SK-N-SH treated with all-trans-retinoic acid at 6 μM for 48 hours (cell line): ENCODE measurements around the gene RNF111.

Experiments used
- ATAC-seq: fragments of 200-7000 bp; cut with Tn5 transposase; 3 replicates; pipeline ENCODE4 v1.9.1; 2020; ENCODE audit warnings: mild to moderate bottlenecking, moderate library complexity
- ARNTL ChIP-seq: fragments of 450-650 bp; formaldehyde crosslinking; IDR thresholded peaks from 2 replicates; pipeline ENCODE4 v1.5.0; 2020; ENCODE audit warnings: low read depth, mild to moderate bottlenecking, moderate library complexity, borderline replicate concordance
- BACH2 ChIP-seq: fragments of 250-450 bp; sonication (Bioruptor Pico); IDR thresholded peaks from 2 replicates; pipeline ENCODE4 v1.9.0; 2021; ENCODE audit warnings: mild to moderate bottlenecking, borderline replicate concordance
- CSDC2 ChIP-seq: fragments of 250-450 bp; sonication (Bioruptor Pico); IDR thresholded peaks from 2 replicates; pipeline ENCODE4 v1.5.0; 2020; ENCODE audit warnings: mild to moderate bottlenecking, moderate library complexity
- ESRRG ChIP-seq: fragments of 250-450 bp; sonication (Bioruptor Pico); IDR thresholded peaks from 2 replicates; pipeline ENCODE4 v1.6.1; 2021; ENCODE audit warnings: mild to moderate bottlenecking
- GLIS3 ChIP-seq: fragments of 250-450 bp; sonication (Bioruptor Pico); IDR thresholded peaks from 2 replicates; pipeline ENCODE4 v1.5.0; 2020; ENCODE audit warnings: mild to moderate bottlenecking, moderate library complexity
- OSR1 ChIP-seq: fragments of 250-450 bp; sonication (Bioruptor Pico); IDR thresholded peaks from 2 replicates; pipeline ENCODE4 v1.8.0; 2022; ENCODE audit warnings: moderate library complexity, mild to moderate bottlenecking, inconsistent platforms
- SNAI2 ChIP-seq: fragments of 250-450 bp; sonication (Bioruptor Pico); IDR thresholded peaks from 2 replicates; pipeline ENCODE4 v1.5.0; 2020; ENCODE audit warnings: mild to moderate bottlenecking, moderate library complexity
- ZC3H10 ChIP-seq: fragments of 250-450 bp; sonication (Bioruptor Pico); IDR thresholded peaks from 2 replicates; pipeline ENCODE4 v1.5.1; 2021; ENCODE audit warnings: mild to moderate bottlenecking, moderate library complexity
- ZFP3 ChIP-seq: fragments of 250-450 bp; sonication (Bioruptor Pico); IDR thresholded peaks from 2 replicates; pipeline ENCODE4 v1.5.0; 2020; ENCODE audit warnings: mild to moderate bottlenecking, moderate library complexity
- ZNF8 ChIP-seq: fragments of 450-650 bp; formaldehyde crosslinking; IDR thresholded peaks from 2 replicates; pipeline ENCODE4 v1.5.0; 2020; ENCODE audit warnings: mild to moderate bottlenecking, moderate library complexity
- TF ChIP-seq, protein P1 (sequence below): fragments of 250-450 bp; sonication (Bioruptor Pico); IDR thresholded peaks from 2 replicates; pipeline ENCODE4 v1.5.1; 2020; ENCODE audit warnings: low read depth, mild to moderate bottlenecking, moderate library complexity
- TF ChIP-seq, protein P2 (sequence below): fragments of 250-450 bp; sonication (Bioruptor Pico); IDR thresholded peaks from 2 replicates; pipeline ENCODE4 v1.8.0; 2020; ENCODE audit warnings: mild to moderate bottlenecking, moderate library complexity, borderline replicate concordance
- TF ChIP-seq, protein P3 (sequence below): fragments of 250-450 bp; sonication (Bioruptor Pico); IDR thresholded peaks from 2 replicates; pipeline ENCODE4 v1.5.1; 2021; ENCODE audit warnings: mild to moderate bottlenecking, moderate library complexity
- TF ChIP-seq, protein P4 (sequence below): fragments of 250-450 bp; sonication (Bioruptor Pico); IDR thresholded peaks from 2 replicates; pipeline ENCODE4 v1.8.0; 2021; ENCODE audit warnings: low read depth, mild to moderate bottlenecking, moderate library complexity, borderline replicate concordance
- TF ChIP-seq, protein P5 (sequence below): fragments of 250-450 bp; sonication (Bioruptor Pico); IDR thresholded peaks from 2 replicates; pipeline ENCODE4 v1.5.0; 2020; ENCODE audit warnings: mild to moderate bottlenecking, moderate library complexity

The RNF111 gene

DNA sequence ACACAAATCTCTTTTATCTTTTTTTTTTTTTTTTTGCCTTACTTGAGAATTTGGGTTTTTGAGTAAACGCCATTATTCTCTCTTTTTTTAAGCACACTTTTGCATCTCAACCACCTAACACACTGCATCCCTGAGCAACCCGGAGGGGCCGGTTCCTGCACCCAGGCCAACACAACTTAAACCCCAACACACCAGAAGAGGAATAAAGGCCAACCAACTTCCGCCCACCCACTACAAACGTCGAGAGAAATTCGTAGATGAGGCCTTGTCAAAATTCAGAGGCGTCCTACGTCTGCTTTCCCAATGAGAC lies 117.1 kb downstream of the RNF111 start:
- peak; percentile 14; the same call in 2 of the 3 replicates for ATAC-seq
- no peak for TF ChIP-seq GLIS3
- no peak for TF ChIP-seq CSDC2 (CRISPR knock-in tag)

DNA sequence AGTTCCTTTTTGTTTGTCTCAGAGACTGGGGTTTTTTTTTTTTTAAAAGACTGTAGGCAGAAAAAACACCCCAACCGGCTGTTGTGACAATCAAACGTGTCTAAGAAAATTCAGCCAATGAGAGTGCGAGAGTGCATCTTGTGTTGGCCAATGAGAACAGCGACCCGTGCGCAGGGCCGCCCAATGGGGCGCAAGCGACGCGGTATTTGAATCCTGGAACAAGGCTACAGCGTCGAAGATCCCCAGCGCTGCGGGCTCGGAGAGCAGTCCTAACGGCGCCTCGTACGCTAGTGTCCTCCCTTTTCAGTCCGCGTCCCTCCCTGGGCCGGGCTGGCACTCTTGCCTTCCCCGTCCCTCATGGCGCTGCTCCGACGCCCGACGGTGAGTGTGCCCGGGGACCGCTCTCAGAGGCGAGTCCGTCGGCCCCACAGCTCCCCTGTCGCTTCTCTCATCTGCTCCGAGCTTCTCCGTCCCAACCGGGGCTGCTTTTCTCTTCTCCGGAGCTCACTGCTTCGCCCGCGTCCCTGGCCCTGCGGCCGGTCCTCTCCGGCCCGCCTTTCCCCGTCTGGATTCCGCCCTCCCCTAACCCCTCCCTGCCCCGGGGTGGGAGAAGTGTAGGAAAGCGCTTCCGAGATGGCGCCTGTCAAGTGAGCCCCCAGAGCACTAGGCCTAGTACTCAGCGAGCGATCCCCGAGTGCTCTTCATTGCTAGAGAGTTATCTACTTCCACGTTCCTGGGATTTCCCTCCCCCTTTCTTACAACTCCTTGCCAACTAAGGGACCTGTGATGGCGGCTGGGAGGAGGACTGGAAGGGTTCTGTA lies 117.7 kb downstream of the RNF111 start, which contains the start of gene CCNB2:
CCNB2 (plus strand) TSS at position 235 of the 821 bp plus-strand sequence; CDS start at position 358, 123 bp downstream.
- peak; percentile 99 for ATAC-seq
- TF ChIP-seq CSDC2 (CRISPR knock-in tag) (no peak), ZFP3 (no peak), ZNF8 (CRISPR knock-in tag) (0 out of 2 replicates have a peak, but pooled peaks have one; percentile 0), GLIS3 (no peak)

DNA sequence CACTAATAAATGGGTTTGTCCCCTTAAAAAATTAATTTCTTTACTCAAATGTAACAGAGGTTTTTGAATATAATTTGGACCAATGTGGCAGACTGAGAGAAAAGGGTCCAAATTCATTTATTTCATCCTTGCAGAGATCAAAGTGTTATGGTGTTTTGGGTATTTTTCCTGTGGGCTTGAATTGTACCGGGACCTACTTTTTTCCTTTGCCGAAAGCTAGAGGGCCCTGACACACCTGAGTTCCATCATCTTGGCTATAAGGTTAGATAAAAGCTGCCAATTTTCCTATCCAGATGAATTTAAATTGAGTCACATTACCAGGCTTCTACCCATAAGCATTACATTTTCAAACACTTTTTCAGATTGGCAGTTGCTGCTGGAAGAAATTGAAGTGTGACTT lies 118.4 kb downstream of the RNF111 start:
- TF ChIP-seq, protein P1, sequence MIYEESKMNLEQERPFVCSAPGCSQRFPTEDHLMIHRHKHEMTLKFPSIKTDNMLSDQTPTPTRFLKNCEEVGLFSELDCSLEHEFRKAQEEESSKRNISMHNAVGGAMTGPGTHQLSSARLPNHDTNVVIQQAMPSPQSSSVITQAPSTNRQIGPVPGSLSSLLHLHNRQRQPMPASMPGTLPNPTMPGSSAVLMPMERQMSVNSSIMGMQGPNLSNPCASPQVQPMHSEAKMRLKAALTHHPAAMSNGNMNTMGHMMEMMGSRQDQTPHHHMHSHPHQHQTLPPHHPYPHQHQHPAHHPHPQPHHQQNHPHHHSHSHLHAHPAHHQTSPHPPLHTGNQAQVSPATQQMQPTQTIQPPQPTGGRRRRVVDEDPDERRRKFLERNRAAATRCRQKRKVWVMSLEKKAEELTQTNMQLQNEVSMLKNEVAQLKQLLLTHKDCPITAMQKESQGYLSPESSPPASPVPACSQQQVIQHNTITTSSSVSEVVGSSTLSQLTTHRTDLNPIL (CRISPR knock-in tag) = no peak
- TF ChIP-seq, protein P2, sequence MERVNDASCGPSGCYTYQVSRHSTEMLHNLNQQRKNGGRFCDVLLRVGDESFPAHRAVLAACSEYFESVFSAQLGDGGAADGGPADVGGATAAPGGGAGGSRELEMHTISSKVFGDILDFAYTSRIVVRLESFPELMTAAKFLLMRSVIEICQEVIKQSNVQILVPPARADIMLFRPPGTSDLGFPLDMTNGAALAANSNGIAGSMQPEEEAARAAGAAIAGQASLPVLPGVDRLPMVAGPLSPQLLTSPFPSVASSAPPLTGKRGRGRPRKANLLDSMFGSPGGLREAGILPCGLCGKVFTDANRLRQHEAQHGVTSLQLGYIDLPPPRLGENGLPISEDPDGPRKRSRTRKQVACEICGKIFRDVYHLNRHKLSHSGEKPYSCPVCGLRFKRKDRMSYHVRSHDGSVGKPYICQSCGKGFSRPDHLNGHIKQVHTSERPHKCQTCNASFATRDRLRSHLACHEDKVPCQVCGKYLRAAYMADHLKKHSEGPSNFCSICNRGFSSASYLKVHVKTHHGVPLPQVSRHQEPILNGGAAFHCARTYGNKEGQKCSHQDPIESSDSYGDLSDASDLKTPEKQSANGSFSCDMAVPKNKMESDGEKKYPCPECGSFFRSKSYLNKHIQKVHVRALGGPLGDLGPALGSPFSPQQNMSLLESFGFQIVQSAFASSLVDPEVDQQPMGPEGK (CRISPR knock-in tag) = no peak
- TF ChIP-seq OSR1 (no peak), GLIS3 (no peak), SNAI2 (no peak), ESRRG (CRISPR knock-in tag) (no peak), BACH2 (CRISPR knock-in tag) (no peak), ZFP3 (no peak), ARNTL (CRISPR knock-in tag) (no peak), ZC3H10 (no peak)
- TF ChIP-seq, protein P3, sequence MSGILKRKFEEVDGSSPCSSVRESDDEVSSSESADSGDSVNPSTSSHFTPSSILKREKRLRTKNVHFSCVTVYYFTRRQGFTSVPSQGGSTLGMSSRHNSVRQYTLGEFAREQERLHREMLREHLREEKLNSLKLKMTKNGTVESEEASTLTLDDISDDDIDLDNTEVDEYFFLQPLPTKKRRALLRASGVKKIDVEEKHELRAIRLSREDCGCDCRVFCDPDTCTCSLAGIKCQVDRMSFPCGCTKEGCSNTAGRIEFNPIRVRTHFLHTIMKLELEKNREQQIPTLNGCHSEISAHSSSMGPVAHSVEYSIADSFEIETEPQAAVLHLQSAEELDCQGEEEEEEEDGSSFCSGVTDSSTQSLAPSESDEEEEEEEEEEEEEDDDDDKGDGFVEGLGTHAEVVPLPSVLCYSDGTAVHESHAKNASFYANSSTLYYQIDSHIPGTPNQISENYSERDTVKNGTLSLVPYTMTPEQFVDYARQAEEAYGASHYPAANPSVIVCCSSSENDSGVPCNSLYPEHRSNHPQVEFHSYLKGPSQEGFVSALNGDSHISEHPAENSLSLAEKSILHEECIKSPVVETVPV = no peak
- TF ChIP-seq, protein P4, sequence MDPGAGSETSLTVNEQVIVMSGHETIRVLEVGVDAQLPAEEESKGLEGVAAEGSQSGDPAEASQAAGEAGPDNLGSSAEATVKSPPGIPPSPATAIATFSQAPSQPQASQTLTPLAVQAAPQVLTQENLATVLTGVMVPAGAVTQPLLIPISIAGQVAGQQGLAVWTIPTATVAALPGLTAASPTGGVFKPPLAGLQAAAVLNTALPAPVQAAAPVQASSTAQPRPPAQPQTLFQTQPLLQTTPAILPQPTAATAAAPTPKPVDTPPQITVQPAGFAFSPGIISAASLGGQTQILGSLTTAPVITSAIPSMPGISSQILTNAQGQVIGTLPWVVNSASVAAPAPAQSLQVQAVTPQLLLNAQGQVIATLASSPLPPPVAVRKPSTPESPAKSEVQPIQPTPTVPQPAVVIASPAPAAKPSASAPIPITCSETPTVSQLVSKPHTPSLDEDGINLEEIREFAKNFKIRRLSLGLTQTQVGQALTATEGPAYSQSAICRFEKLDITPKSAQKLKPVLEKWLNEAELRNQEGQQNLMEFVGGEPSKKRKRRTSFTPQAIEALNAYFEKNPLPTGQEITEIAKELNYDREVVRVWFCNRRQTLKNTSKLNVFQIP = no peak
- ATAC-seq = no peak

DNA sequence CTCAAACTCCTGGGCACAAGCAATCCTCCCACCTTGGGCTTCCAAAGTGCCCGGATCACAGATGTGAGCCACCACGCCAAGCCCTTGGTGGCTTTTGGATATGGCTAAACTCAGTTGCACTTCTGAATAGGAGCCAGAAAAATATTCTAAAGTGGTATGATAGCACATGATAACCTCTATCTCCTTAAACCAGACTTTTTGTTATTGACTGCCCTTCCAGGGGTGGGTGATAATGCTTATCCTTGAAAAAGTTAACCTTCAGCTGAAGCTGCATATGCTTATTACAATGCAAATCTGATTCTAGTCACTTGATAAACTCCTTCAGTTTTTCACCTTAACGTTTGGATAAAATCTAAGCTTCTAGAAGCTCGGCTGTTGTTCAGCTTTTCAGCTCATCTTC lies 123.8 kb downstream of the RNF111 start:
- ATAC-seq = no peak
- TF ChIP-seq, protein P2 (CRISPR knock-in tag) = no peak
- TF ChIP-seq, protein P1 (CRISPR knock-in tag) = no peak
- TF ChIP-seq, protein P3 = no peak
- TF ChIP-seq, protein P5, sequence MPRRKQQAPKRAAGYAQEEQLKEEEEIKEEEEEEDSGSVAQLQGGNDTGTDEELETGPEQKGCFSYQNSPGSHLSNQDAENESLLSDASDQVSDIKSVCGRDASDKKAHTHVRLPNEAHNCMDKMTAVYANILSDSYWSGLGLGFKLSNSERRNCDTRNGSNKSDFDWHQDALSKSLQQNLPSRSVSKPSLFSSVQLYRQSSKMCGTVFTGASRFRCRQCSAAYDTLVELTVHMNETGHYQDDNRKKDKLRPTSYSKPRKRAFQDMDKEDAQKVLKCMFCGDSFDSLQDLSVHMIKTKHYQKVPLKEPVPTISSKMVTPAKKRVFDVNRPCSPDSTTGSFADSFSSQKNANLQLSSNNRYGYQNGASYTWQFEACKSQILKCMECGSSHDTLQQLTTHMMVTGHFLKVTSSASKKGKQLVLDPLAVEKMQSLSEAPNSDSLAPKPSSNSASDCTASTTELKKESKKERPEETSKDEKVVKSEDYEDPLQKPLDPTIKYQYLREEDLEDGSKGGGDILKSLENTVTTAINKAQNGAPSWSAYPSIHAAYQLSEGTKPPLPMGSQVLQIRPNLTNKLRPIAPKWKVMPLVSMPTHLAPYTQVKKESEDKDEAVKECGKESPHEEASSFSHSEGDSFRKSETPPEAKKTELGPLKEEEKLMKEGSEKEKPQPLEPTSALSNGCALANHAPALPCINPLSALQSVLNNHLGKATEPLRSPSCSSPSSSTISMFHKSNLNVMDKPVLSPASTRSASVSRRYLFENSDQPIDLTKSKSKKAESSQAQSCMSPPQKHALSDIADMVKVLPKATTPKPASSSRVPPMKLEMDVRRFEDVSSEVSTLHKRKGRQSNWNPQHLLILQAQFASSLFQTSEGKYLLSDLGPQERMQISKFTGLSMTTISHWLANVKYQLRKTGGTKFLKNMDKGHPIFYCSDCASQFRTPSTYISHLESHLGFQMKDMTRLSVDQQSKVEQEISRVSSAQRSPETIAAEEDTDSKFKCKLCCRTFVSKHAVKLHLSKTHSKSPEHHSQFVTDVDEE (CRISPR knock-in tag) = no peak
- TF ChIP-seq ARNTL (CRISPR knock-in tag) = no peak
